ENCODE measurements around the gene CHDH. TPM values are rescaled to one million over a fixed set of nuclear protein-coding genes. Genes with fewer than 3 reads are reported as not detected.

Gene CHDH
- 100 to 1,000 TPM in 2 of 4 donors, 10 to 100 TPM in 2; 57.8 to 126 (median 94.2) TPM for total RNA-seq

GRCh38 chr3:53846134-53846850 lies at the start of gene CHDH, which contains the start of gene IL17RB:
Gene CHDH (minus strand): TSS chr3:53846419. CDS start chr3:53824008, 22,411 bp downstream.
Gene IL17RB (plus strand): TSS chr3:53846568. CDS start chr3:53846589, 21 bp downstream.
- Histone ChIP-seq H3K27me3 (no peaks in the 10 kb centered on the region), H3K27ac (peak within 1 kb of the TSS; percentile 58 to 97 (median 83)), H3K4me3 (peak within 1 kb of the TSS; percentile 43 to 83 (median 72)), H3K4me1 (peaks cover 0 to 17% (median 7%) of the 10 kb centered on the region in 4 donors), H3K9me3 (no peaks in the 10 kb centered on the region), H3K36me3 (no peaks in the 10 kb centered on the region)
- TF ChIP-seq POLR2A (IDR thresholded peaks at IDR 0.05): peak in 1 of 2 donors; percentile 54
- peak in 2 of 6 experiments; percentile 9 to 13 for TF ChIP-seq CTCF (IDR thresholded peaks at IDR 0.05)
- peak in 2 of 3 donors; percentile 83 to 90 for DNase-seq

- TF ChIP-seq CTCF (IDR thresholded peaks at IDR 0.05) (no peak), POLR2A (IDR thresholded peaks at IDR 0.05) (no peak)
- DNase-seq: no peak
- Histone ChIP-seq H3K27ac (peak overlapping the region; percentile 96 to 99 (median 98)), H3K27me3 (no peaks in the 10 kb centered on the region), H3K4me1 (peaks cover 0 to 32% (median 0%) of the 10 kb centered on the region in 4 donors), H3K36me3 (peaks cover 0 to 9% (median 0%) of the 10 kb centered on the region in 3 donors), H3K9me3 (no peaks in the 10 kb centered on the region), H3K4me3 (peak overlapping the region; percentile 90 to 98 (median 94))
Measured at GRCh38 chr3:53892286-53892637, 46.0 kb upstream of the CHDH start.

GRCh38 chr3:53891497-53892285 lies 45.5 kb upstream of the CHDH start, which contains the start of gene SELENOK:
Gene SELENOK (minus strand): TSS chr3:53891859.
- Histone ChIP-seq H3K27me3 (no peaks in the 10 kb centered on the region), H3K4me3 (peak within 1 kb of the TSS; percentile 90 to 98 (median 94))

GRCh38 chr3:53890726-53891475 lies 44.7 kb upstream of the CHDH start:
- DNase-seq: peak; percentile 47 to 82 (median 49)
- TF ChIP-seq POLR2A (IDR thresholded peaks at IDR 0.05): peak in 1 of 2 donors; percentile 19
- TF ChIP-seq CTCF (IDR thresholded peaks at IDR 0.05): peak in 2 of 6 experiments; percentile 14 to 17
- peak overlapping the region; percentile 96 to 99 (median 98) for H3K27ac ChIP-seq
- H3K36me3 ChIP-seq: peaks cover 0 to 18% (median 0%) of the 10 kb centered on the region in 3 donors
- H3K9me3 ChIP-seq: no peaks in the 10 kb centered on the region
- no peaks in the 10 kb centered on the region for H3K27me3 ChIP-seq
- H3K4me1 ChIP-seq: peaks cover 0 to 32% (median 0%) of the 10 kb centered on the region in 4 donors
- peak overlapping the region; percentile 90 to 98 (median 94) for H3K4me3 ChIP-seq

More at GRCh38 chr3:53891497-53892285, 45.5 kb upstream of the CHDH start, which contains the start of gene SELENOK:
- peak within 1 kb of the TSS; percentile 96 to 99 (median 98) for H3K27ac ChIP-seq
- H3K4me1 ChIP-seq: peaks cover 0 to 32% (median 0%) of the 10 kb centered on the region in 4 donors
- H3K9me3 ChIP-seq: no peaks in the 10 kb centered on the region
- peak in 2 of 6 experiments; percentile 12 to 19 for TF ChIP-seq CTCF (IDR thresholded peaks at IDR 0.05)
- peak; percentile 98 to 99 for TF ChIP-seq POLR2A (IDR thresholded peaks at IDR 0.05)
- peaks cover 0 to 12% (median 0%) of the 10 kb centered on the region in 3 donors for H3K36me3 ChIP-seq
- DNase-seq: peak; percentile 99 to 100 (median 99)

- no peaks in the 10 kb centered on the region for H3K9me3 ChIP-seq
- H3K36me3 ChIP-seq: peaks cover 0 to 39% (median 0%) of the 10 kb centered on the region in 3 donors
- DNase-seq: no peak
Measured at GRCh38 chr3:53888232-53888631, 42.0 kb upstream of the CHDH start.

More at GRCh38 chr3:53888232-53888631, 42.0 kb upstream of the CHDH start:
- no peak for TF ChIP-seq POLR2A (IDR thresholded peaks at IDR 0.05)
- TF ChIP-seq CTCF (IDR thresholded peaks at IDR 0.05): no peak
- H3K27me3 ChIP-seq: no peaks in the 10 kb centered on the region
- H3K4me3 ChIP-seq: no peak overlapping the region
- no peak overlapping the region for H3K27ac ChIP-seq
- H3K4me1 ChIP-seq: peaks cover 0 to 32% (median 0%) of the 10 kb centered on the region in 4 donors
